Epithelial cell of esophagus (primary cell): ENCODE data around the gene OOSP1.
A peak's percentile ranks its signal among the peaks of the same experiment; 100 is the strongest.

ENCODE experiments used
- DNase-seq: peaks from one replicate; pipeline ENCODE4 v3.0.0; 2010; ENCODE audit warnings: low read depth
- H3K4me3 ChIP-seq: 2 replicates; pipeline ENCODE4 v1.5.1; 2011; ENCODE audit warnings: mild to moderate bottlenecking, low read length, control low read depth
- CTCF ChIP-seq: IDR thresholded peaks from 2 replicates; pipeline ENCODE4 v1.5.1; 2011; ENCODE audit warnings: low read depth, mild to moderate bottlenecking, low read length, control low read depth, inconsistent platforms; ENCODE audit not compliant: insufficient read depth; ENCODE audit errors: missing control alignments

Gene OOSP1

GRCh38 chr11:59992425-59992824 lies 54.2 kb downstream of the OOSP1 start:
- H3K4me3 ChIP-seq: no peak overlapping the region
- no peak for DNase-seq
- no peak for TF ChIP-seq CTCF

- TF ChIP-seq CTCF: no peak
Observed at GRCh38 chr11:59997800-59998199, 59.6 kb downstream of the OOSP1 start.

GRCh38 chr11:59999691-60000090 lies 61.5 kb downstream of the OOSP1 start:
- DNase-seq: no peak
- TF ChIP-seq CTCF: no peak
- no peak overlapping the region for H3K4me3 ChIP-seq

More at GRCh38 chr11:59997800-59998199, 59.6 kb downstream of the OOSP1 start:
- no peak for DNase-seq
- H3K4me3 ChIP-seq: no peak overlapping the region

GRCh38 chr11:60003729-60004128 lies 65.5 kb downstream of the OOSP1 start:
- no peak for DNase-seq
- TF ChIP-seq CTCF: no peak
- no peak overlapping the region for H3K4me3 ChIP-seq

GRCh38 chr11:60005360-60005759 lies 67.1 kb downstream of the OOSP1 start:
- no peak overlapping the region for H3K4me3 ChIP-seq
- DNase-seq: peak; percentile 86
- TF ChIP-seq CTCF: no peak
